A673 (cell line): ENCODE results near the gene GNRHR.

Experiments used
- EZH2 ChIP-seq: fragments of 200-600 bp; sonication (generic); IDR thresholded peaks from 2 replicates; pipeline ENCODE4 v1.6.1; 2017; ENCODE audit warnings: borderline replicate concordance, low read depth, mild to moderate bottlenecking, mixed read lengths, antibody characterized with exemption, low read length; ENCODE audit not compliant: poor library complexity, severe bottlenecking
- TF ChIP-seq, protein P1 (sequence below): fragments of 300-800, 200-600 bp; sonication (generic); conservative IDR thresholded peaks from 2 replicates; pipeline ENCODE4 v1.5.1; 2017; ENCODE audit warnings: low read depth, mild to moderate bottlenecking, antibody characterized with exemption, low read length, moderate library complexity, mixed read lengths

DNA sequence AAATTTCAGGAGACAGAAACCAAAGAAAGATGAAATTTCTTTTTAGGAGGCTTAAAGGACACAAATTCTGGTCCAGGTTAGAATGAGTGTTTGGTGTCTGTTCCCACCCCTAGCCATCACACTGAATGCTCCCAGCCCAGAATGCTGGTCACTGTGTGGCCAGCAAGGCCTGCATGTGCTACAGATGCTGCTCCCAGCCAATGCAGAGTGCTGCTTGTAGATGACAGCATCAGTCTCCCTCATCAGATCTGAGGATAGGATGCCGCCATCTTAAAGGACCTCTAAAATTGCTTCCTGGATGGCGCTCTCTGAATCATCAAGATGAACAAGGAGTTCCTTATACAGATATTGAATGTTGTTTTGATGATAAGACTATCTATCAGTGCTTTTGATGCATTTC is 35.3 kb downstream of the GNRHR start:
- TF ChIP-seq EZH2, result no peak
- TF ChIP-seq, protein P1, sequence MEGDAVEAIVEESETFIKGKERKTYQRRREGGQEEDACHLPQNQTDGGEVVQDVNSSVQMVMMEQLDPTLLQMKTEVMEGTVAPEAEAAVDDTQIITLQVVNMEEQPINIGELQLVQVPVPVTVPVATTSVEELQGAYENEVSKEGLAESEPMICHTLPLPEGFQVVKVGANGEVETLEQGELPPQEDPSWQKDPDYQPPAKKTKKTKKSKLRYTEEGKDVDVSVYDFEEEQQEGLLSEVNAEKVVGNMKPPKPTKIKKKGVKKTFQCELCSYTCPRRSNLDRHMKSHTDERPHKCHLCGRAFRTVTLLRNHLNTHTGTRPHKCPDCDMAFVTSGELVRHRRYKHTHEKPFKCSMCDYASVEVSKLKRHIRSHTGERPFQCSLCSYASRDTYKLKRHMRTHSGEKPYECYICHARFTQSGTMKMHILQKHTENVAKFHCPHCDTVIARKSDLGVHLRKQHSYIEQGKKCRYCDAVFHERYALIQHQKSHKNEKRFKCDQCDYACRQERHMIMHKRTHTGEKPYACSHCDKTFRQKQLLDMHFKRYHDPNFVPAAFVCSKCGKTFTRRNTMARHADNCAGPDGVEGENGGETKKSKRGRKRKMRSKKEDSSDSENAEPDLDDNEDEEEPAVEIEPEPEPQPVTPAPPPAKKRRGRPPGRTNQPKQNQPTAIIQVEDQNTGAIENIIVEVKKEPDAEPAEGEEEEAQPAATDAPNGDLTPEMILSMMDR, result no peak
